ENCODE results near the gene STIM1.

The STIM1 gene

DNA sequence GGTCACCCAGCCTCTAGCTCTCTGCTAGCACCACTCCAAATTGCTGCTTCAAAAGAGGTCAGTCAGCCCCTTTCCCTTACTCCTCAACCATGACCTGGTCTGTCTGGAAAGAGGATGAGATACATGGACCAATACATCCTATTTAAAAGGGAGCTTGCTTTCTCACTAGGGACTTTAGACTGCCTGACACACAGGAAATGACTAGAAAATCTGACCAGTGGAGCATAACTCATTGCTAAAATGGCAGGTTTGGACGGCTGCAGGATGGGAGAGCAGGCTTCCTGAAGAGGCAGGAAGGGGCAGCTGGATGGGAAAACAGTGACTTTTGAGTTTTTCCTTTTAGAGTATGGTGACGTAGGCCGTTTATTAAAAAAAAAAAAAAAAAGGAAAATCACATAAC lies 25.3 kb downstream of the STIM1 start:
- TF ChIP-seq, protein P1, sequence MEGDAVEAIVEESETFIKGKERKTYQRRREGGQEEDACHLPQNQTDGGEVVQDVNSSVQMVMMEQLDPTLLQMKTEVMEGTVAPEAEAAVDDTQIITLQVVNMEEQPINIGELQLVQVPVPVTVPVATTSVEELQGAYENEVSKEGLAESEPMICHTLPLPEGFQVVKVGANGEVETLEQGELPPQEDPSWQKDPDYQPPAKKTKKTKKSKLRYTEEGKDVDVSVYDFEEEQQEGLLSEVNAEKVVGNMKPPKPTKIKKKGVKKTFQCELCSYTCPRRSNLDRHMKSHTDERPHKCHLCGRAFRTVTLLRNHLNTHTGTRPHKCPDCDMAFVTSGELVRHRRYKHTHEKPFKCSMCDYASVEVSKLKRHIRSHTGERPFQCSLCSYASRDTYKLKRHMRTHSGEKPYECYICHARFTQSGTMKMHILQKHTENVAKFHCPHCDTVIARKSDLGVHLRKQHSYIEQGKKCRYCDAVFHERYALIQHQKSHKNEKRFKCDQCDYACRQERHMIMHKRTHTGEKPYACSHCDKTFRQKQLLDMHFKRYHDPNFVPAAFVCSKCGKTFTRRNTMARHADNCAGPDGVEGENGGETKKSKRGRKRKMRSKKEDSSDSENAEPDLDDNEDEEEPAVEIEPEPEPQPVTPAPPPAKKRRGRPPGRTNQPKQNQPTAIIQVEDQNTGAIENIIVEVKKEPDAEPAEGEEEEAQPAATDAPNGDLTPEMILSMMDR (IDR thresholded peaks at IDR 0.05; ENCODE audit: insufficient read depth, low read depth, low read length, missing control alignments): no peak
- DNase-seq (ENCODE audit: low read depth): peak; percentile 72
- H3K4me3 ChIP-seq (ENCODE audit: low read depth, low read length): peak overlapping the region; percentile 5; the same call in 1 of the 2 replicates

DNA sequence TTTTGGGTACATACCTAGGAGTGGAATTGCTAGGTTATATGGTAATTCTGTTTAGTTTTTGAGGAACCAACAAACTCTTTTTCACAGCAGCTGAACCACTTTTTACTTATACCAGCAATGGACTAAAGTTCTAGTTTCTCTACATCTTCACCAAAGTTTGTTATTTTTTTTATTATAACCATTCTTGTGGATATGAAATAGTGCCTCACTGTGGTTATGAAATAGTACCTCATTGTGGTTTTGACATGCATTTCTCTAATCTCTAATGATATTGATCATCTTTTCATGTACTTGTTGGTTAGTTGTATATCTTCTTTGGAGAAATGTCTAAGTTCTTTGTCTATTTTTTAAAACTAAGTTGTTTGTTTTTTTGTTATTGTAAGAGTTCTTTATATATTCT lies 27.2 kb downstream of the STIM1 start:
- no peak overlapping the region for H3K4me3 ChIP-seq (ENCODE audit: low read depth, low read length)
- DNase-seq (ENCODE audit: low read depth): no peak
- TF ChIP-seq, protein P1 (IDR thresholded peaks at IDR 0.05; ENCODE audit: insufficient read depth, low read depth, low read length, missing control alignments): no peak

DNA sequence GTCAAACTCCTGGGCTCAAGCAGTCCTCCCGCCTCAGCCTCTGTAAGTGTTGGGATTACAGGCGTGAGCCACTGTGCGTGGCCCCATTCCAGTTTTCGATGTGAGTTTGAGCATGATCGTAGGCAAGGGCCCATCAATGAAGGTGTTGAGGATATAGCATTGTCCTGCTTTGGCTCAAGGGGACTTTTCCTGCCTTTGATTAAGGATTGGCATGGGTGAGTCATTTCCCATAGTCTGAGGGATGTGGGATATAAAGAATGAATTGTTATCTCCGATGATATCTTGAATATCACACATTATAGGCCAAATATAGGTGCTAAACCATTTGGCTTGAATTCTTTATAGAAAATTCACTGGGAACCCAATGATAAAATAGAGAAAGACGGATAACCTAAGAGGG lies 30.4 kb downstream of the STIM1 start:
- no peak for DNase-seq (ENCODE audit: low read depth)
- no peak overlapping the region for H3K4me3 ChIP-seq (ENCODE audit: low read depth, low read length)
- TF ChIP-seq, protein P1 (IDR thresholded peaks at IDR 0.05; ENCODE audit: insufficient read depth, low read depth, low read length, missing control alignments): no peak

DNA sequence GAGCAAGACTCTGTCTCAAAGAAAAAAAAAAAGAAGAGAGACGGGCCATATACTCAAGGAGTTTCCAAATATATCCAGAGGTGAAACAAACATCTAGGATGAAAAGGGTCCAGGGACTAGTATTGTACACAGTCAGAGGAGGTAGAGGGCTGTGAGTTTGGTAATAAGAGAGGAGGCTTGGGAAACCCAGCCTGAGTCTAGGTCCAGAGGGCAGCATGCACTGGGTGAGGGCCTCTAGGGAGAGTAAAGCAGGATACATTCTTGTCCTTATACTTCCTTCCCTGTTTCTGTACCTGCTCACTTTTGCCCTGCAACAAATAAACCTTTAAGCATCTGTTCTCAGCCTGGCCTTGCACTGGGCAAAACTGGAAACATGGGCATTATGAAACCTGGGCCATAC lies 31.5 kb downstream of the STIM1 start:
- H3K4me3 ChIP-seq (ENCODE audit: low read depth, low read length): no peak overlapping the region
- TF ChIP-seq, protein P1 (IDR thresholded peaks at IDR 0.05; ENCODE audit: insufficient read depth, low read depth, low read length, missing control alignments): no peak
- no peak for DNase-seq (ENCODE audit: low read depth)

DNA sequence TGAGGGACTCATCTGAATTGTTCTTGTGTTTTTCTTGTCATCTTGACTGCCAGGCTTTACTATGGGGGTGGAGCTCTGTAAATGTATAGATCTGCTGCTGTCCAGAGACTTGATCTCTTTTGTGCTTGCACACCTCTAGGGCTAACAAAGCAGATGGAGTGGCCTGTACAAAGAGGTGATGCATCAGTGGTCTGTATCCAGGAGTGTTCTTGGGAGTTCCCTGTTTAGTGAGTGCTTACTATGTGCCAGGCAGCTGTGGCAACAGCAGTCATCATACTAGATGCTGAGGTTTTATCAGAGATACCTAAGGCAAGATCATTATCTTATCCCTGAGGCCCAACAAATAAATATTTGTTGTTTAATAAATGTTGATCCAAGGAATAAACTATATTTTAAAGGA lies 33.4 kb downstream of the STIM1 start:
- no peak overlapping the region for H3K4me3 ChIP-seq (ENCODE audit: low read depth, low read length)
- DNase-seq (ENCODE audit: low read depth): no peak
- TF ChIP-seq, protein P1 (IDR thresholded peaks at IDR 0.05; ENCODE audit: insufficient read depth, low read depth, low read length, missing control alignments): no peak

DNA sequence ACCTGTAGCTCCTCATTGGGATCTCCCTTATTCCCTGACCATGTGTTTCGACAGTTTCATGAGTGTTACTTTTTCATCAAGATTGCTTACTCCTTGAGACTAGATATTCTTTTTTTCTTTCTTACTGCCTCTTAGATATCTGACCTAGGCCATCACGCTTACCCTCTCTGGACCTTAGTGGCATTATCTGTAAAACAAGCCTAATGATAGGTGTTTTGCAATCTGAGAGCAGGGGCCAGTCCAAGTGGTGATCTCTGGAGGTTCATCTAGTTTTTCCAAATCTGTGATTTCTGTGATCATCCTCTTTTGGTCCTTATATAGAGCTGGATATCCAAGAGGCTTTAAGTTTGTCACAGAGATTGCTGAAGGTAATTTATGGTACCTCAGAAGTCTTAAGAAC lies 34.5 kb downstream of the STIM1 start:
- H3K4me3 ChIP-seq (ENCODE audit: low read depth, low read length): no peak overlapping the region
- no peak for DNase-seq (ENCODE audit: low read depth)
- TF ChIP-seq, protein P1 (IDR thresholded peaks at IDR 0.05; ENCODE audit: insufficient read depth, low read depth, low read length, missing control alignments): no peak

DNA sequence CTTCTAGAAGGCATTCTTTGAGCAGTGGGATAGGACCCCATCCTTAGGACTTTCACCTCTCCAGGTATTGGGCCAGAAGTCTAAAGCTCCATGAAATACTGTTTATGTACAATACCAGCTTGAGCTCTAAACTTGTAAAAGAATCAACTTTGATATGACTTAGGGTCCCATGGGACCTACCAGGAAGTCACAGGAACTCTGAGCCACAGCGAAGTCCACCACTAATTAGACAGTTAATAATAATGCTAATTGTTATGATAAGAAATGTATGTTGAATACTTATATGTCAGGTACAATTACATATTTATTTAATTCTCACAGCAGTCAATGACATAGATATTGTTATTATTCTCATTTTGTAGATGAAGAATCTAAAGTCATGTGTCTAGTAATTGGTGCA lies 35.3 kb downstream of the STIM1 start:
- DNase-seq (ENCODE audit: low read depth): no peak
- H3K4me3 ChIP-seq (ENCODE audit: low read depth, low read length): no peak overlapping the region

More for the DNA sequence above, 35.3 kb downstream of the STIM1 start:
- TF ChIP-seq, protein P1 (IDR thresholded peaks at IDR 0.05; ENCODE audit: insufficient read depth, low read depth, low read length, missing control alignments): no peak

Data from GM12865 (cell line).